HG02852 (cell line): Measurements from ENCODE around the gene PPP2R2C.

Experiments
- ATAC-seq: cut with Tn5 transposase; IDR thresholded peaks from one replicate; pipeline ENCODE4 v1.9.1; 2021; ENCODE audit warnings: mild to moderate bottlenecking, moderate library complexity; ENCODE audit not compliant: unreplicated experiment

The PPP2R2C gene

GRCh38 chr4:6404611-6405396, 67.6 kb downstream of the PPP2R2C start:
- no peak for ATAC-seq

GRCh38 chr4:6403400-6403685, 69.1 kb downstream of the PPP2R2C start:
- ATAC-seq = no peak

GRCh38 chr4:6402566-6403399, 69.6 kb downstream of the PPP2R2C start:
- ATAC-seq = no peak

GRCh38 chr4:6401797-6402196, 70.6 kb downstream of the PPP2R2C start:
- no peak for ATAC-seq

- no peak for ATAC-seq
Measured at GRCh38 chr4:6396696-6397236, 75.6 kb downstream of the PPP2R2C start.

GRCh38 chr4:6395466-6396228, 76.8 kb downstream of the PPP2R2C start:
- no peak for ATAC-seq

GRCh38 chr4:6394671-6395081, 77.7 kb downstream of the PPP2R2C start:
- ATAC-seq = no peak

GRCh38 chr4:6393544-6394475, 78.6 kb downstream of the PPP2R2C start:
- no peak for ATAC-seq

- ATAC-seq = no peak
Measured at GRCh38 chr4:6393066-6393465, 79.3 kb downstream of the PPP2R2C start.

GRCh38 chr4:6392407-6392806, 80.0 kb downstream of the PPP2R2C start:
- ATAC-seq = no peak

GRCh38 chr4:6391852-6392188, 80.6 kb downstream of the PPP2R2C start:
- ATAC-seq = no peak

GRCh38 chr4:6391186-6391851, 81.1 kb downstream of the PPP2R2C start:
- no peak for ATAC-seq

- no peak for ATAC-seq
Measured at GRCh38 chr4:6390356-6390755, 82.1 kb downstream of the PPP2R2C start.

- ATAC-seq = no peak
Measured at GRCh38 chr4:6389142-6389825, 83.1 kb downstream of the PPP2R2C start.

GRCh38 chr4:6388713-6389112, 83.7 kb downstream of the PPP2R2C start:
- ATAC-seq = no peak

GRCh38 chr4:6387946-6388345, 84.5 kb downstream of the PPP2R2C start:
- ATAC-seq = no peak

- no peak for ATAC-seq
Measured at GRCh38 chr4:6386091-6386490, 86.3 kb downstream of the PPP2R2C start.

- ATAC-seq = no peak
Measured at GRCh38 chr4:6385288-6385687, 87.1 kb downstream of the PPP2R2C start.

GRCh38 chr4:6384541-6384940, 87.9 kb downstream of the PPP2R2C start:
- ATAC-seq = no peak
